Measurements from ENCODE around the gene SEC61A2.
A peak's percentile ranks its signal among the peaks of the same experiment; 100 is the strongest.

SEC61A2 gene

DNA sequence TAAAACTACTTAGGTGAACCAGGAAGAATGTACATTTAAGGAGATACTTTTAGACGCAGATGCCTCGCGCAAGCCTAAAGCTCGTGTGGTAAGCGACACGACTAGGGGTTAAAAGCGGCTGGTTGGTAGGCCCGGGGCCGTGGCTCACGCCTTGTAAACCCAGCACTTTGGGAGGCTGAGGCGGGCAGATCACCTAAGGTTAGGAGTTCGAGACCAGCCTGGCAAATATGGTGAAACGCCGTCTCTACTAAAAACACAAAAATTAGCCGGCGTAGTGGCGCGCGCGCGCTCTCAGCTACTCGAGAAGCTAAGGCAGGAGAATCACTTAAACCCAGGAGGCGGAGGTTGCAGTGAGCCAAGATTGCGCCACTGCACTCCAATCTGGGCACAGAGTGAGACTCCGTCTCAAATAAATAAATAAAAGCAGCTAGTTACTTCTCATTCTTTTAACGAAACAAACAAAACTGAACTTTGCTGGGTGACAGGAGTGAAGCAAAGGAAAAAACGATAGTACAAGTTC, 65.3 kb downstream of the SEC61A2 start:
- FAIRE-seq = no peak
- DNase-seq (ENCODE audit: extremely low spot score, insufficient read length, low read depth) = no peak

DNA sequence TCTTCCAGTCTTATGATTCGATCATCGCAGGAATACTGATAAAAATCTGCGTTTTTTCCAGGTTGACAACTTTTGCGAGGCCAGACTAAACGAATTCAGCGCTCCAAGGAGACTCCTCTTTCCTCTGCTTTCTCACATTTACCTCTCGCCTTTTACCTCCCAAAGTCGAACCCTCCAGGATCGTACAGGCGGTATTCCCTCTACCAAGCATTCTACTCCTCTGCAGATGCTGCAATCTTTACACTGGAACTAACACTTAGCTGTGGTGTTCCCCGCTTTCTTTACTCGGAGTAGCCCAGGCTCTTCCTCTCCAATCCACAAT, 65.8 kb downstream of the SEC61A2 start:
- FAIRE-seq (no peak), DNase-seq (ENCODE audit: extremely low spot score, insufficient read length, low read depth) (no peak)

DNA sequence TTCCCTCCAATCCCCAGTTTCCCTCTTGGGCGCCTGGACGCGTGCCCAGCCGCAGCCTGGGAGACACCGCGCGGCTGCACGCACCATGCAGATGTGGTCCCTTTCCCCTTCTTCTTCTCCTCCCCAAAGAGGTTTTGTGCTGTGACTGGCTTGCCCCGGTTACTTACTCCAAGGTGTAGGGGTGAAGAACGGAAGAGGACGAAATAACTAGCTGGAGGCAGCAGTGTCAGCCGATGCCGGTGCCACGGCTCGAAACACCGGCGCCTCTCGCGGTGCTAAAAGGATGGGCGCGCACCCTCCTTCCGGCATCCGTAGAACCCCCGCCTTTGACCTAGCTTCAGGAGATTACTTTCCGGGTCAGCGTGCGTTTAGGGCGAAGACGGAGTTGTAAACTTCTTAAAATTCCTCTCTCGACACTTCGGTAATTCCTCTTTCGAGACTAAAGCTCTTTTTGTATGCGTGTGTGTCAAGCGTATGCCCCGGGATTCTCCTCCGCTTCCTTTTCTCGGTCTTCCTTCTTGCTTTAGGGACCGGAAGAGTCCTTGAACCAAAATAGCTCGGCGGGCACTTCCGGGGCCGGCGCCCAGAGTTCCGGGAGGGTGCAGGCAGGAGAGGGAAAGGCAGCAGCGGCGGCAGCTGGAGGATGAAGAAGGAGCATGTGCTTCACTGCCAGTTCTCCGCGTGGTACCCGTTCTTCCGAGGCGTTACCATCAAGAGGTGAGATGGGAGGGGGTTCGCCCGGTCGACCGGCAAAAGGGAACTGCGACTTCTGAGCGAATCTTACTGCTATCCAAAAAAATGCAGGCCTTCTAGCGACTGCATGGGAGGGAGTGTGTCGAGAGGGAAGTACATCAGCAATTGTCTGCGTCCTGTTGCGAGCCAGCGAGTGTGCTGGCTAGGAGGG, 66.4 kb downstream of the SEC61A2 start, which contains the start of the genes CDC123 and NUDT5:
TSS of gene CDC123 (plus strand) at position 586 of the 904 bp plus-strand sequence. CDS start at position 644, 58 bp downstream.
TSS of gene NUDT5 (minus strand) at position 289 of the 904 bp plus-strand sequence. CDS start 9,600 bp downstream, outside the sequence.
- FAIRE-seq (peak; percentile 86), DNase-seq (ENCODE audit: extremely low spot score, insufficient read length, low read depth) (peak; percentile 76)

DNA sequence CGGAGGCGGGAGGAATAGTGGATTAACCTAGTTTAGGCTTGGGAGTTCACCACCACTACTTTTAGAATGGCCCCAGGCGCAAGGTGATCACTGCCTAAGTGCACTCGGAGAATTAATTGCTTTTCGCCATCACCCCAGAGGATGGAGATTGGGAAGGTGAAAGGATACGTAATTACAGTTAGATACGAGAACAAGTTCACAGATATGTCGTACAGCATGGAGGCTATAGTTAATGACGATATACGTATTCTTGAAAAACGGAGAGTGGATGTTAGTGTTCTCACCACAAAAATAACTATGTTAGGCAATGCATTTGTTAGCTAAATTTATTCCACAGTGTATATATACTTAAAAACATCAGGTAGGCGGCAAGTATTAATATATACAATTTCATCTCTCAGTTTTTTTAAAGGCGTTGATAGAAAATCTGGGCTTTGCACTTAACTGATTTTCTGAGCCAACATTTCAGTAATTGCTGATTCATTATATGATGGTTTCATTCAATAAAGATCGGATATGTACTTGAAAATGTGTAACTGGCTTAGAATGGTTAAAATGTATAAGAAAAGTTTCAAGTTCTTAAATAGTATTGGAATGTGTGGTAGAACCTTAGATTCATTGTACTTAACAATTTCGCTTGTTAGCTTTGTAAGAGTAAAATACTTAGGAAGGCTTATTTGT, 67.2 kb downstream of the SEC61A2 start:
- DNase-seq (ENCODE audit: extremely low spot score, insufficient read length, low read depth) (no peak), FAIRE-seq (no peak)

DNA sequence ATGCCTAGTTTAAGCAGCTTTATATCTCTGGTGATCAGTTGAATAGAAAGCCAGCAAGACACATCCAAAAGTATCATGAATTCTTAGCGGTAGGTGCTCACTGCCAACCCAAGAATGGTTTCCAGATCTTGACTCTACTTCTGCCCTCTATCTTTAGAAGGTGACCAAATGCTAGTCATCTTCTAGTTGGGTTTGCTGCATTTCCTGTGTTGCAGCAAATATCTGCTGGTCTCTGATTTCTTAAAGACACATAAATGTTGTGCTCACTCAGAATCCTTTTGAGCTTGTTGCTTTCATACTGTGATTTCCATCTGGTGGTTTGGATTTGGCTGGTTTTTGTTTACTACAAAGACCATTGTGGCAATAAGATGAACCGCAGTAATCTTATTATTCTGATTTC, 68.7 kb downstream of the SEC61A2 start:
- DNase-seq (ENCODE audit: extremely low spot score, insufficient read length, low read depth) = no peak
- no peak for FAIRE-seq

DNA sequence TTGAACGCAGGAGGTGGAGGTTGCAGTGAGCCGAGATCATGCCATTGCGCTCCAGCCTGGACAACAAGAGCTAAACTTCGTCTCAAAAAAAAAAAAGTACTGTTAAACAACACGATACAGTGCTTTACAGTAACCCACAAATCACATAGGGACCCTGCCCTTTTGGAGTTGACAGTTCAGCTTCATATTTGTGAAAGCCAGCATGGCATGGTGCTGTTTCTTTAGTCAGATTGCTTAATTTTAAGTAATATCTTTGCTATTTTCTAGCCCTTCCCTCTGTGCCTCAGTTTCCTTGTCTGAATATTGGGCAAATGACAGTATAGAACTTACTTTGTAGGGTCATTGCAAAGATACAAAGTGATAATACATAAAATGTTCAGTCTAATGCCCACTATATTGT, 71.4 kb downstream of the SEC61A2 start:
- FAIRE-seq (no peak), DNase-seq (ENCODE audit: extremely low spot score, insufficient read length, low read depth) (no peak)

DNA sequence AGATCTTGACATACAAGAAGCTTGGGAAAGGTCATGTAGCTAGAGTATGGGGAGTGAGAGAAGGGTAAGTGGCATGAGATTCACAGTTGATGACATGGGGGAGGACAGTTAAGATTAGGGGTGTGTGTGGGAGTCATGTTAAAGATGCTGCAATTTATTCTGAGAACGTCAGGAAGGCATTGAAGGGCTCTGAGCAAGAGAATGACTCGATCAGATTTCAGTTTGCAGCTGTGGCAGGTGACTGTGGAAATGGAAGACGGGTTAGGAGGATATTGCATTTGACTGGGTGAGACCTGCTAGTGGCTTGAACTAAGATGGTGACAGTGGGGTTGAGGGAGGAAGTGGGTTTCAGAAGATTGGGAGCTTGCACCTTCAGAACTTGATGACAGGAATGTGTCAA, 72.1 kb downstream of the SEC61A2 start:
- no peak for FAIRE-seq
- no peak for DNase-seq (ENCODE audit: extremely low spot score, insufficient read length, low read depth)

DNA sequence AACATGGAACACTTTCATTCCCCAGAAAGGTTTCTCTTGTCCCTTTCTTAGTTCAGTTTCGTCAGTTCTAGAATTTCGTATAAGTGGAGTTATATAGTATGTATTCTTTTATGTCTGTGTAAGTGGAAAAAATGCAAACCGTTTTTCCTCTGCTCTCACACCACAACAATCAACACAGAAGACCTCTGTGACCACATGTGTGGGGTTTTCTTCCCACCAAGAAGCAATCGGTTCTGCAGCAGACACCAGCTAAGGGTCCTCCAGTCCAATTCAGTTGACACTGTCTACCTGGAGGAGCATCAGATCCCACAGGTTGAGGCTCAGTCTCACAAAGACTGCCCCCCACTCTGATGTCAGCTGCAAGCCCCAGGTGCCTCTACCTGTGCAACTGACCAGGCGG, 72.7 kb downstream of the SEC61A2 start:
- DNase-seq (ENCODE audit: extremely low spot score, insufficient read length, low read depth) (no peak), FAIRE-seq (no peak)

DNA sequence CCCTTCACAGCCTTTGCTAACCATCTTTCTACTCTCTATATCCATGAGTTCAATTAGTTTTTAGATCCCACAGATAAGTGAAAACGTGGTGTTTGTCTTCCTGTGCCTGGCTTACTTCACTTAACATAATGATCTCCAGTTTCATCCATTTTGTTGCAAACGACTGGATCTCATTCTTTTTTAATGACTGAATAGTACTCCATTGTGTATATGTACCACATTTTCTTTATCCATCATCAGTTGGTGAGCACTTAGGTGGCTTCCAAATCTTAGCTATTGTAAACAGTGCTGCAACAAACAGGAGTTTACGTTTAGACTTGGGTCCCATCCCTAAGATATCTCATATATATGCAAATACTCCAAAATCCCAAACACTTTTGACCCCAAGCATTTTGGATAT, 75.6 kb downstream of the SEC61A2 start:
- FAIRE-seq = no peak
- no peak for DNase-seq (ENCODE audit: extremely low spot score, insufficient read length, low read depth)

DNA sequence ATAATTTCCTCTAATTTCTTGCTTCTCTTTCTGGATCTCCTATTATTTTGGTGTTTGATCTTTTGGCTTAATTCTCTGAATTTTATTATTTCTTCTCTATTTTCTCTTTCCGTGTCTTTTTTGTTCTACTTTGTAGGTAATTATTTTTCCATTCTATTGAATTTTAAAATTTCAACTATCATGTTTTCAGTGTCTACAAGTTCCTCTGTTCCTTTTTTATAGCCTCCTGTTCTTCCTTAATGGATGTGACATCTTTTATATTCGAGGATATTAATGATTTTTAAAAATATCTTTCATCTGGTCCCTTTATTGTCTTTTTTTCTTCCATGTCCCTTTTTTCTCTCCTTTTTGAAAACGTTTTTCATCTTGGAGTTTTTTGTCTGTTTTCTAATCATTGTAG, 77.6 kb downstream of the SEC61A2 start:
- no peak for FAIRE-seq
- no peak for DNase-seq (ENCODE audit: extremely low spot score, insufficient read length, low read depth)

DNA sequence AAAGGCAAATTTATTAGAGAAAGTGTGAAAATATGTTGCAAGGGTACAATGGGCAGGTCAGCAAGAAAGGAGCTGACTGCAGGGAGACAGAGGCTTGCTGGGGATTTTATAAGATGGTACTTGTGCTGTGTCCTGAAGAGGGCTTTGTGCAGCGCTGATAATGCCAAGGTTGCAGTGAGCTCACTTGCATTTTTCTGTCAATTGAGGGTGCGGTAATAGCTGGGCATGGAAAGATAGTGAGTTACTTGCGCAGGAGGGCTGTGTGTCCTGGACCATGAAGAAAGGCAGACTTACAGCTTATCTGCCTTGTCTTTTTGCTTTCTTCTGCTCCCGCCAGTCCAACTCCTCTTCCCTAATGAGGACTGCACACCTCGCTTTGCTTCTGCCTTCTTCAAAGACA, 79.0 kb downstream of the SEC61A2 start:
- FAIRE-seq = no peak
- no peak for DNase-seq (ENCODE audit: extremely low spot score, insufficient read length, low read depth)

DNA sequence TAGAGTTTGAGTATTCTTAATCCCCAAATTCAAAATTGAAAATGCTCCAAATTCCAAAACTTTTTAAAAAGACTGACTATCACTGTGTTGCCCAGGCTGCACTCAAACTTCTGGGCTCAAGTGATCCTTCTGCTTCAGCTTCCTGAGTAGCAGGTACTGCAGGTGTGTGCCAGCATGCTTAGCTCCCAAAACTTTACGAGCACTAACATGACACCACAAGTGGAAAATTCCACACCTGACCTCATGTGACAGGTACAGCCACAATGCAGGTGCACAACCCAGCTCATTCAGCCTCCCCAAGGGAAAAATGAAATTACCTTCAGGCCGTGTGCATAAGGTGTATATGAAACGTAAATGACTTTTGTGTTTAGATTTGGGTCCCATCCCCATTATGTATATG, 83.0 kb downstream of the SEC61A2 start:
- DNase-seq (ENCODE audit: extremely low spot score, insufficient read length, low read depth) = no peak
- no peak for FAIRE-seq

DNA sequence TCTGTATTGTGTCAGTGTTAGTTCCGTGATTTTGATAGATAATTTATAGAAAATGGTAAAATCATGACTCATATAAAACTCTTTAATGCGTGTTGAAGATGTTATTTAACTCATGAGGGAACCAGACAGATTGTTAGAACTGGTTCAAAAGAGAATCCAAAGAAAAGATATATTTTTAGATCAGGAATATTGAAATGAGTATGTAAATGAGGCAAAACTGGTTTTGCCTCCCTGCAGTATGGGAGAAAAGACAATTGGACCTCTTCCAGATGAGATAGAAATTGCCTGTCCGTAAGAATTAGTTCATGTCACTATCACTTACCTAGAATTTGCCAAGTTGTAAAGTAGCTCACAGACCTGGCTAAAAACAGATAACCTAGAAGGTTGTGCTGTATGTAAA, 84.1 kb downstream of the SEC61A2 start:
- DNase-seq (ENCODE audit: extremely low spot score, insufficient read length, low read depth) = no peak
- FAIRE-seq = no peak

DNA sequence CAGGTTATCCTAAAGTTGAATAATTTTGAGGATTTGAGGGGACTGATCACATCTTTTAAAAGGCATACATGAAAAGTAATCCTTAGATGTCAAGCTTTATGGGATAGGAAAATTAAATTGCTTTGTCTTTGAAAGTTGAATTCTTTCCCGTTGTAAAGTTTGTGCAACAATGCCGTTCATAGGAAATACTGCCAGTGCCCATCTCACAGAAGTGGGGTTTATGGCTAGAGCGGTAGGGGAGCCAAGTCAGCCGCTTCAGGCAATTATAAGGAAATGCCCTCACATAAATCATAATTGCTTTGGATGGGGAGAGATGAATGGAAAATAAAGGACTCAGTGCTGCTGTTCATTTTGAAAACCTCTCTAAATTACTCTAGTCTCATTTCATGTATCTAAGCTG, 84.6 kb downstream of the SEC61A2 start:
- FAIRE-seq (no peak), DNase-seq (ENCODE audit: extremely low spot score, insufficient read length, low read depth) (no peak)

DNA sequence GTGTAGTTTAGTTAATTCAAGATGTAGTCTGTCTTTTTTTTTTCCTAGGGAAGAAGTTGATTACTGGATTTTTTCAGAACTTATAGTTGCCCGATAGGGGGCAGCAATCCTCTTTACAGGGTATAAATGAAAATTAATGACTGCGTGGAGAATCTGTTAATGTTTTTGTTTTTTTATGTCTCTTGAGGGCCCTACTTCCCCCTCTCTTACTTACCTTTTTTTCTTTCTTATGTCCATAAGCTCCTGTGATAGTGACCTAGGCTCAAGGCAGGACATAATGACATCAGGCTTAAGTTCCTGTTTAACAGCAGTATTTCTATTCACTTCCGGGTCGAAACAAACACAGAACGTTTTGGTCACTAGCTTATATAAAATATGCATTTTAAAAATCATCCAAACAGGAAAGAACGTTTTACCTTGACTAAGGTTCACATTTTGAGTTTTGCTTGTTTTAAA, 85.3 kb downstream of the SEC61A2 start:
- DNase-seq (ENCODE audit: extremely low spot score, insufficient read length, low read depth) = no peak
- FAIRE-seq = peak; percentile 35

Data from GM18507 (cell line).